NCI-H2029 treated with DMSO at 0.1 percent for 48 hours (cell line): ENCODE measurements around the gene MEX3A.
A peak's percentile ranks its signal among the peaks of the same experiment; 100 is the strongest.

Experiments used
- DNase-seq: peaks from one replicate; lab custom pipeline; 2025; lab: John Stamatoyannopoulos, UW

MEX3A gene

GRCh38 chr1:156102633-156103511 lies 20.6 kb upstream of the MEX3A start:
- no peak for DNase-seq

- DNase-seq, result no peak
Observed at GRCh38 chr1:156101880-156102279, 19.6 kb upstream of the MEX3A start.

- DNase-seq, result peak; percentile 71
Observed at GRCh38 chr1:156100205-156100995, 18.1 kb upstream of the MEX3A start.

- no peak for DNase-seq
Observed at GRCh38 chr1:156099282-156099681, 17.0 kb upstream of the MEX3A start.

GRCh38 chr1:156098784-156099183 lies 16.5 kb upstream of the MEX3A start:
- DNase-seq, result no peak

GRCh38 chr1:156097499-156098178 lies 15.4 kb upstream of the MEX3A start:
- DNase-seq, result no peak

- DNase-seq, result peak; percentile 13
Observed at GRCh38 chr1:156096640-156097391, 14.6 kb upstream of the MEX3A start.

- DNase-seq, result no peak
Observed at GRCh38 chr1:156095906-156096508, 13.7 kb upstream of the MEX3A start.

GRCh38 chr1:156091610-156092009 lies 9.3 kb upstream of the MEX3A start:
- no peak for DNase-seq

GRCh38 chr1:156090840-156091188 lies 8.5 kb upstream of the MEX3A start:
- DNase-seq, result peak; percentile 29

- no peak for DNase-seq
Observed at GRCh38 chr1:156090138-156090839, 8.0 kb upstream of the MEX3A start.

- DNase-seq, result no peak
Observed at GRCh38 chr1:156089704-156090103, 7.4 kb upstream of the MEX3A start.

GRCh38 chr1:156086256-156086662 lies 4.0 kb upstream of the MEX3A start:
- DNase-seq, result peak; percentile 56

- no peak for DNase-seq
Observed at GRCh38 chr1:156083800-156084790, 1.8 kb upstream of the MEX3A start.

- DNase-seq, result no peak
Observed at GRCh38 chr1:156081917-156082308, 352 bp downstream of the MEX3A start.

GRCh38 chr1:156081180-156081916 lies 917 bp downstream of the MEX3A start:
- DNase-seq, result no peak

GRCh38 chr1:156080863-156081179 lies 1.4 kb downstream of the MEX3A start:
- DNase-seq, result no peak

- no peak for DNase-seq
Observed at GRCh38 chr1:156080241-156080862, 1.9 kb downstream of the MEX3A start.

- no peak for DNase-seq
Observed at GRCh38 chr1:156079762-156080161, 2.5 kb downstream of the MEX3A start.
